ENCODE measurements around the gene RAVER2. TPM values are rescaled to one million over a fixed set of nuclear protein-coding genes. Genes with fewer than 3 reads are reported as not detected.
A peak's percentile ranks its signal among the peaks of the same experiment; 100 is the strongest.
"Not testable (repeated sequence)": the region's sequence is repeated elsewhere in the genome, so short reads cannot be mapped to it uniquely, and the experiment has no call there.

The RAVER2 gene
- total and polyA plus RNA-seq, 4 donors: 20.3 to 27.1 (median 23.6) TPM

- DNase-seq (ENCODE audit: low read depth in 4 of 6, low spot score in 6 of 6): no peak
- Histone ChIP-seq H3K4me3 (ENCODE audit: low read depth, low read length) (no peak overlapping the region), H3K27ac (ENCODE audit: low read depth, low read length) (no peak overlapping the region), H3K27me3 (ENCODE audit: control insufficient read depth, insufficient read depth, low read length) (no peaks in the 10 kb centered on the region), H3K36me3 (ENCODE audit: control insufficient read depth, insufficient read depth, low read length) (no peaks in the 10 kb centered on the region), H3K4me1 (ENCODE audit: control insufficient read depth, insufficient read depth, low read length) (no peaks in the 10 kb centered on the region), H3K9me3 (ENCODE audit: control insufficient read depth, insufficient read depth, low read length) (no peaks in the 10 kb centered on the region)
- 78% methylated on average over 2 of the region's 2 CpGs for WGBS (ENCODE audit: insufficient coverage)
Observed at GRCh38 chr1:64712049-64712448, 32.8 kb upstream of the RAVER2 start.

DNA sequence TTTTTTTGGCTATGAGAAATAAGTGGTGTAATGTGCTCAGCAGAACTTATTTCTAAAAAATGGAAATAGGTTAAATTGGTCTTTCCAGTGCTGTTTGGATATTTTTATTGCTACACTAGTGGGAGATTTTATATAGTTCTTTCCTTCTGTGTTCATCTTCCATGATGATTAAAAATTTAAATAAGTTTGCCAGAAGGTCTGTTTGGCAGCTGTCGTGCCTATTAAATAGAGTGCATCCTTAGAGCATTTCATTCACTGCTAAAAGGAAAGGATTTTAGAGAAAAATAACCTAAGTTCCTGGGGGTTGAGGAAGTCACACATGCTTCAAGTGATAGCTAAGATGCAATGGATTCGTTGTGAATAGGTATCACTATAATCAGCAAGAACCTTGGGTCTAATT is 29.7 kb upstream of the RAVER2 start:
- no CpG with 5 or more reads among the region's 2 CpGs for WGBS (ENCODE audit: insufficient coverage)
- Histone ChIP-seq H3K4me3 (ENCODE audit: low read depth, low read length) (no peak overlapping the region), H3K36me3 (ENCODE audit: control insufficient read depth, insufficient read depth, low read length) (no peaks in the 10 kb centered on the region), H3K9me3 (ENCODE audit: control insufficient read depth, insufficient read depth, low read length) (no peaks in the 10 kb centered on the region), H3K4me1 (ENCODE audit: control insufficient read depth, insufficient read depth, low read length) (no peaks in the 10 kb centered on the region), H3K27me3 (ENCODE audit: control insufficient read depth, insufficient read depth, low read length) (no peaks in the 10 kb centered on the region), H3K27ac (ENCODE audit: low read depth, low read length) (no peak overlapping the region)
- DNase-seq (ENCODE audit: low read depth in 4 of 6, low spot score in 6 of 6): peak in 2 of 6 donors; percentile 65

- H3K9me3 ChIP-seq (ENCODE audit: control insufficient read depth, insufficient read depth, low read length): no peaks in the 10 kb centered on the region
- H3K4me3 ChIP-seq (ENCODE audit: low read depth, low read length): no peak overlapping the region
- no CpG with 5 or more reads among the region's 2 CpGs for WGBS (ENCODE audit: insufficient coverage)
- no peaks in the 10 kb centered on the region for H3K36me3 ChIP-seq (ENCODE audit: control insufficient read depth, insufficient read depth, low read length)
- no peak for DNase-seq (ENCODE audit: low read depth in 4 of 6, low spot score in 6 of 6)
- no peak overlapping the region for H3K27ac ChIP-seq (ENCODE audit: low read depth, low read length)
- H3K27me3 ChIP-seq (ENCODE audit: control insufficient read depth, insufficient read depth, low read length): no peaks in the 10 kb centered on the region
- H3K4me1 ChIP-seq (ENCODE audit: control insufficient read depth, insufficient read depth, low read length): no peaks in the 10 kb centered on the region
Observed at GRCh38 chr1:64721135-64721534, 23.7 kb upstream of the RAVER2 start.

DNA sequence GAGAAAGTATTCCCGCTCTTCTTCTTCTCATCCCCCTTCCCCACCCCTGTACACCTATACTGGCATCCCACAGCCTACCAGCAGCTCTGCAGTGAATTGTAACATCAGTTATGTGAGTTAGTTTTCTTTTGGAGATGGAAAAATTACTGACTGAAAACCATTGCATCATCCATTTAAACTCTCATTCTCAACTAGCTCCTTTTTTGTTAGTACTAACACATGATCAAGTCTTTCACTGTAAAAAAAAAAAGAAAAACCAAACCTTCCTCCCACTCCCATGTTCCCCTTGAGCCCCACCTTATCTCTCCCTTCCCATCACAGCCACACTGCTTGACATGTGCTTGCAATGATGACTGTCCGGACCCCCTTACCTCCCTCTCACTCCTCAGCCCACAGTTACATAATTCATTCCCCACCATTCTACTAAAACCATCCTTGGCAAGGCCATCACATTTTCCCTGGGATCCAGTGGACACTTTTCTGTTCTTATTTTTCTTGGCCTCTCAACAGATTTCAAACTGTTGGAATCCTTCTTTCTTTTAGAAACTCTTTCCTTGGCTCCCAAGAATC is 23.2 kb upstream of the RAVER2 start:
- Histone ChIP-seq H3K36me3 (ENCODE audit: control insufficient read depth, insufficient read depth, low read length) (no peaks in the 10 kb centered on the region), H3K9me3 (ENCODE audit: control insufficient read depth, insufficient read depth, low read length) (no peaks in the 10 kb centered on the region), H3K4me3 (ENCODE audit: low read depth, low read length) (no peak overlapping the region), H3K27me3 (ENCODE audit: control insufficient read depth, insufficient read depth, low read length) (no peaks in the 10 kb centered on the region), H3K4me1 (ENCODE audit: control insufficient read depth, insufficient read depth, low read length) (no peaks in the 10 kb centered on the region), H3K27ac (ENCODE audit: low read depth, low read length) (no peak overlapping the region)
- WGBS (ENCODE audit: insufficient coverage): 85% methylated on average over 1 of the region's 2 CpGs
- DNase-seq (ENCODE audit: low read depth in 4 of 6, low spot score in 6 of 6): no peak

DNA sequence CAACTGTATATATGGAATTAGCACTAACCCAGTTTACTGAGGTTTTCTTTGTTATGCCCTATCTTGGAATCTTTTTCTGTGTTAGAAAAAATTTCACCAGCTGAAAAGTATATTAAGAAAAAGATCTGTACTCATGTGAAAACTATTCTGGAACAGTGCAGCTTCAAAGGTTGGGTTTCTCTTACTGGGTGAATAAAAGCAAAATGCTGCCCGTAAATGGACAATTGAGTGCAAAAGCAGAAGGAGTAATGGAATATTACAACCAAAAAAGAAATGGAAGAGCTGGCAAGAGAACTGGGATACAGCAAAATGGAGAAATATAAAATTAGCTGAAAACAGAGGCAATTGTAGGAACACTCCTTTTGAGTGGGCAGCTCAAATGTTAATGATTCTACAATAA is 17.0 kb upstream of the RAVER2 start:
- H3K9me3 ChIP-seq (ENCODE audit: control insufficient read depth, insufficient read depth, low read length): no peaks in the 10 kb centered on the region
- no CpG with 5 or more reads among the region's 1 CpG for WGBS (ENCODE audit: insufficient coverage)

DNA sequence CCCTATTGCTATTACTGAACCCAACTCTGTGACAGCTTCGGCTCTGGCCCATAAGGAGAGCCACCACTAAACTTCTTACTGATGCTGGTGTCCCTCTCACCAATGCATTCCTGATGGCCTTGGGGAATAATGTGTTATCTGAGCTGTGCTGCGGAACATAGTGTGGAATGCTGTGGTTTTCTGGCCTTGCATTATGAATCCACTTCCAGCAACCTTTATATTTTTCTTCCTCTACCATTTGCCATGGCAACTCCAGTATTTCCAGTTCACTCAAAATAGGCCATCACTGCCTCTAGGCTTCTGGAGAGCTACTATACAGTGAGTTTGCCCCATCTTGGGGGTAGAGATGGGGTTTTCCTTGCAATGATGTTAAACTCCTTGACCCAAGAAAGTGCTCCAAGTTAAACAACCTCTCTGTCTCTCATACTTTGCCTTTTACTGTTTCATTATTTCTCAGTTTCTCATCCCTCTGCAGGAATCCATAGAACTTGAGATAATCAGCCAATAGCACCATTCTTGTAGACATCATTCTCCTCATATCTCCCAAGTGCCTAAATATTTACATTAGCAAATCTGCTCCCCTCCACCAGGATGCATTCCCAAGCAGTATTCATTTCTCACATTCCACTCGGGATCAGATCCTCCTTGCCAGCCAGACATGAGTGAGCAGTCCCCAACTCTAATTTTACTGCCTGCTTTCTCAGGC is 11.1 kb upstream of the RAVER2 start:
- Histone ChIP-seq H3K9me3 (ENCODE audit: control insufficient read depth, insufficient read depth, low read length) (no peaks in the 10 kb centered on the region), H3K27me3 (ENCODE audit: control insufficient read depth, insufficient read depth, low read length) (no peaks in the 10 kb centered on the region), H3K36me3 (ENCODE audit: control insufficient read depth, insufficient read depth, low read length) (no peaks in the 10 kb centered on the region), H3K4me3 (ENCODE audit: low read depth, low read length) (no peak overlapping the region), H3K4me1 (ENCODE audit: control insufficient read depth, insufficient read depth, low read length) (no peaks in the 10 kb centered on the region), H3K27ac (ENCODE audit: low read depth, low read length) (no peak overlapping the region)
- 100% methylated on average over 1 of the region's 3 CpGs for WGBS (ENCODE audit: insufficient coverage)
- DNase-seq (ENCODE audit: low read depth in 4 of 6, low spot score in 6 of 6): no peak

More for the DNA sequence above, 17.0 kb upstream of the RAVER2 start:
- no peak overlapping the region for H3K4me3 ChIP-seq (ENCODE audit: low read depth, low read length)
- DNase-seq (ENCODE audit: low read depth in 4 of 6, low spot score in 6 of 6): no peak
- H3K4me1 ChIP-seq (ENCODE audit: control insufficient read depth, insufficient read depth, low read length): no peaks in the 10 kb centered on the region
- H3K27me3 ChIP-seq (ENCODE audit: control insufficient read depth, insufficient read depth, low read length): no peaks in the 10 kb centered on the region
- no peaks in the 10 kb centered on the region for H3K36me3 ChIP-seq (ENCODE audit: control insufficient read depth, insufficient read depth, low read length)
- H3K27ac ChIP-seq (ENCODE audit: low read depth, low read length): no peak overlapping the region

DNA sequence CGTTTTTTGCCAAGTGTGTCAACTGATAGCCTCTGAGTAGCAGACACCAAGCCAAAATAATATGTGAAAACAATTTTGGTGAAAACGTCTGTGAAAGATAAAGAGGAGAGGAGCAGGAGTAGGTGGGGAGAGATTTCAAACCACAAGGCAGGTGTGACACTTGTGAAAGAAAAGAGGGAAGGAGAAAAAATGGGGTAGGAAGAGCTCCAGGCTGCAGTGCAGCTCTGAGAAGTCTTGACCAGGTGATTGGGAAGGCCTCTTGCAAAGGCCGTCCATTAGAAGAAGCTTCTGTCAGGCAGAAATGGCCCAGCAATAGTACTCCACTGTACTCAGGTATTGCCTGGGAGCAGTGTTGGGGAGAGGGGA is 10.6 kb upstream of the RAVER2 start:
- H3K36me3 ChIP-seq (ENCODE audit: control insufficient read depth, insufficient read depth, low read length): no peaks in the 10 kb centered on the region

DNA sequence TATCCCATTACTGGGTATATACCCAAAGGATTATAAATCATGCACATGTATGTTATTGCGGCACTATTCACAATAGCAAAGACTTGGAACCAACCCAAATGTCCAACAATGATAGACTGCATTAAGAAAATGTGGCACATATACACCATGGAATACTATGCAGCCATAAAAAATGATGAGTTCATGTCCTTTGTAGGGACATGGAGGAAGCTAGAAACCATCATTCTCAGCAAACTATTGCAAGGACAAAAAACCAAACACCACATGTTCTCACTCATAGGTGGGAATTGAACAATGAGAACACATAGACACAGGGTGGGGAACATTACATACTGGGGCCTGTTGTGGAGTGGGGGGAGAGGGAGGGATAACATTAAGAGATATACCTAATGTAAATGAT is 4.2 kb upstream of the RAVER2 start:
- H3K36me3 ChIP-seq (ENCODE audit: control insufficient read depth, insufficient read depth, low read length); H3K27me3 ChIP-seq (ENCODE audit: control insufficient read depth, insufficient read depth, low read length); H3K4me3 ChIP-seq (ENCODE audit: low read depth, low read length); H3K9me3 ChIP-seq (ENCODE audit: control insufficient read depth, insufficient read depth, low read length); H3K27ac ChIP-seq (ENCODE audit: low read depth, low read length); H3K4me1 ChIP-seq (ENCODE audit: control insufficient read depth, insufficient read depth, low read length); DNase-seq (ENCODE audit: low read depth in 4 of 6, low spot score in 6 of 6): not testable (repeated sequence)
- WGBS (ENCODE audit: insufficient coverage): no CpG with 5 or more reads among the region's 1 CpG

More for the DNA sequence above, 10.6 kb upstream of the RAVER2 start:
- Histone ChIP-seq H3K4me3 (ENCODE audit: low read depth, low read length) (no peak overlapping the region), H3K9me3 (ENCODE audit: control insufficient read depth, insufficient read depth, low read length) (no peaks in the 10 kb centered on the region), H3K27ac (ENCODE audit: low read depth, low read length) (no peak overlapping the region), H3K27me3 (ENCODE audit: control insufficient read depth, insufficient read depth, low read length) (no peaks in the 10 kb centered on the region), H3K4me1 (ENCODE audit: control insufficient read depth, insufficient read depth, low read length) (no peaks in the 10 kb centered on the region)
- DNase-seq (ENCODE audit: low read depth in 4 of 6, low spot score in 6 of 6): no peak
- WGBS (ENCODE audit: insufficient coverage): 82% methylated on average over 3 of the region's 3 CpGs

DNA sequence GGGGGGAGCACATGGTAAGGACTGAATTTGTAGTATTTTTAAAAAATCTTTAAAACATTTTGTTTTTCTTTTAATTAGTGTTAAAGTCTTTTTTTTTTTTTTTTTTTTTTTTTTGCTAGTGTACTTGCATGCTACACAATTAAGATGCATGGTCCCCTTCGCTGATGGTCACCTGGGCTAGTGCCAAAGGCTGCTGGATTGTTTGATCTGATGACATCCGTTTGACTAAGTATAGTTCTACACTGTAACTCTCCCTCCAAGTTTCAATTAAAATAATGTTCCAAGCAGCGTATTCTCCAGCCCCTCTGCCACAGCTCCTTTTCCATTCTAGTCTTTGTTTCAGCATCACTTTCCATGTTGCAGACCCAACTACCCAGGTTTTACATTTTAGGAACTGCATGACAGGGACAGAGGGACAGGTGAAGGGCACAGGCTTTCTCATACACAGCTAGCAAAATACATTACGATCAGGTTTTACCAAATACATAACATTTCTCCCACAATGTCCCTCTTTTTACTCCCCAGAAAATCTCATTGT is 852 bp upstream of the RAVER2 start:
- H3K27ac ChIP-seq (ENCODE audit: low read depth, low read length): no peak overlapping the region
- H3K9me3 ChIP-seq (ENCODE audit: control insufficient read depth, insufficient read depth, low read length): no peaks in the 10 kb centered on the region
- H3K4me1 ChIP-seq (ENCODE audit: control insufficient read depth, insufficient read depth, low read length): peaks cover 16% of the 10 kb centered on the region
- no peaks in the 10 kb centered on the region for H3K36me3 ChIP-seq (ENCODE audit: control insufficient read depth, insufficient read depth, low read length)
- H3K4me3 ChIP-seq (ENCODE audit: low read depth, low read length): peak overlapping the region; percentile 77
- H3K27me3 ChIP-seq (ENCODE audit: control insufficient read depth, insufficient read depth, low read length): no peaks in the 10 kb centered on the region
- 7% methylated on average over 2 of the region's 4 CpGs for WGBS (ENCODE audit: insufficient coverage)
- peak in 1 of 6 donors; percentile 15 for DNase-seq (ENCODE audit: low read depth in 4 of 6, low spot score in 6 of 6)

Measured in spinal cord (tissue), 10 donors.